Adrenal gland (tissue), 12 donors: ENCODE data around the gene GIMAP7. TPM values are rescaled to one million over a fixed set of nuclear protein-coding genes. Genes with fewer than 3 reads are reported as not detected.

Experiments used
- DNase-seq, 7 donors: peaks; one replicate each; pipeline ENCODE4 v3.0.0-alpha.2; 2019 to 2020
- H3K27ac ChIP-seq, 5 donors: fragments of 200-600 bp; sonication (generic) in 4 of 5; 1 replicate in 3 of 5; 2 replicates in 2 of 5; pipeline versions ENCODE4 v1.5.1 to v1.8.0; 2016 to 2020; ENCODE audit warnings: mild to moderate bottlenecking in 1 of 5
- H3K27me3 ChIP-seq: fragments of 200-600 bp; 2 replicates; pipeline ENCODE4 v1.8.0; 2021
- H3K36me3 ChIP-seq, 2 donors: fragments of 200-600 bp; replicated peaks in 1 of 2; 1 replicate in 1 of 2; 2 replicates in 1 of 2; pipeline versions ENCODE4 v1.5.1 to v1.8.0; 2018 to 2022
- H3K4me1 ChIP-seq, 2 donors: fragments of 200-600 bp; replicated peaks in 1 of 2; 1 replicate in 1 of 2; 2 replicates in 1 of 2; pipeline versions ENCODE4 v1.5.1 to v1.8.0; 2018 to 2021
- H3K4me3 ChIP-seq, 4 donors: fragments of 200-600 bp; sonication (generic) in 3 of 4; one replicate each; pipeline ENCODE4 v1.5.1; 2016 to 2018
- H3K9me3 ChIP-seq, 3 donors: fragments of 200-600 bp; sonication (generic) in 1 of 3; replicated peaks in 1 of 3; 1 replicate in 2 of 3; 2 replicates in 1 of 3; pipeline versions ENCODE4 v1.5.1 to v1.8.0; 2016 to 2021
- POLR2A ChIP-seq, 2 donors: fragments of 450-650 bp; IDR thresholded peaks; one replicate each; pipeline ENCODE4 v1.6.1; 2017; ENCODE audit warnings: antibody characterized with exemption in 2 of 2, mild to moderate bottlenecking in 2 of 2, moderate library complexity in 1 of 2
- WGBS, 4 donors: extraction: QIAGEN DNeasy Blood & Tissue Kit in 2 of 4; methylation state at CpG; one replicate each; pipeline versions ENCODE4 v1.1.5 to v1.1.7; 2013 to 2017; 5-methylcytosine and 5-hydroxymethylcytosine counted together
- intact Hi-C, 2 donors: fragments of 100-400 bp; cut with DNase I; formaldehyde crosslinking; loops; one replicate each; pipeline versions ENCODE4 v1.14.1 to v1.15.0; 2022 to 2023
- polyA plus RNA-seq, 3 donors: library from polyadenylated mRNA; stranded (reverse); fragments of 200-250 nt in 2 of 3; fragments of 350-450 nt in 1 of 3; fragmentation: Illumina TruSeq in 1 of 3; extraction: RNeasy Lipid Tissue Mini Kit (QIAGEN cat#74804) in 1 of 3; gene quantifications; one replicate each; pipeline ENCODE4 v1.2.3, GENCODE V29; 2013 to 2014
- total RNA-seq, 9 donors: library from RNA; depleted of rRNA in 4 of 9; stranded (reverse); fragments of >200 nt in 4 of 9; fragments of 120-200 nt in 1 of 9; fragmentation: NEBNext Ultra II Directional in 1 of 9; extraction: Animal tissue kit (Norgen Biotek cat#: 25700) in 1 of 9; gene quantifications; one replicate each; pipeline versions ENCODE4 v1.1.0 to v1.2.4, GENCODE V29; 2013 to 2023
- TF ChIP-seq, protein P1 (sequence below), 6 experiments: fragments of 450-650 bp in 4 of 6; fragments of 200-600 bp in 2 of 6; sonication (generic) in 1 of 6; IDR thresholded peaks; 1 replicate in 5 of 6; 2 replicates in 1 of 6; pipeline versions ENCODE4 v1.5.1 to v1.8.0; 2016 to 2021; ENCODE audit warnings: antibody characterized with exemption in 6 of 6, mild to moderate bottlenecking in 2 of 6, moderate library complexity in 1 of 6
- donor health status: healthy with polysubstance abuse.
- donor health status: Bipolar disorder and iron deficiency.
- donor health status: DM: yes; HTN: yes; CAD: no.
- donor health status: DM: no; HTN: no; CAD: no.
- donor health status: DM: no; HTN: no; CAD: no.
- donor health status: DM: yes; HTN: yes; CAD: no.

The GIMAP7 gene
- total and polyA plus RNA-seq, 12 donors = 4.2 to 39.3 (median 18.8) TPM

DNA sequence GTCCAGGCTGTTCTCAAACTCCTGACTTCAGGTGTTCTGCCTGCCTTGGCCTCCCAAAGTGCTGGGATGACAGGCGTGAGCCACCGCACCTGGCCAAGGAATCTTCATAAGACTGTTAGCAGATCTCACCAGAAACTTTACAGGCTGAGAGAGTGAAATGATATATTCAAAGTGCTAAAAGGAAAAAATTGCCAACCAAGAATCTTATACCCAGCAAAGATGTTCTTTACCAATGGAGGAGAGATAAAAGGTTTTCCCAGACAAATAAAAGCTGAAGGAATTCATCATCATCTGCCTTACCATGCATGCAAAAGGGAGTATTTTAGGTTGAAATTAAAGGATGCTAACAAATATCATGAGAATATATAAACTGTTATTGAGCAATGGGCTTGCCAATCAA, 23.6 kb downstream of the GIMAP7 start:
- no peak for TF ChIP-seq POLR2A (IDR thresholded peaks at IDR 0.05)
- TF ChIP-seq, protein P1, sequence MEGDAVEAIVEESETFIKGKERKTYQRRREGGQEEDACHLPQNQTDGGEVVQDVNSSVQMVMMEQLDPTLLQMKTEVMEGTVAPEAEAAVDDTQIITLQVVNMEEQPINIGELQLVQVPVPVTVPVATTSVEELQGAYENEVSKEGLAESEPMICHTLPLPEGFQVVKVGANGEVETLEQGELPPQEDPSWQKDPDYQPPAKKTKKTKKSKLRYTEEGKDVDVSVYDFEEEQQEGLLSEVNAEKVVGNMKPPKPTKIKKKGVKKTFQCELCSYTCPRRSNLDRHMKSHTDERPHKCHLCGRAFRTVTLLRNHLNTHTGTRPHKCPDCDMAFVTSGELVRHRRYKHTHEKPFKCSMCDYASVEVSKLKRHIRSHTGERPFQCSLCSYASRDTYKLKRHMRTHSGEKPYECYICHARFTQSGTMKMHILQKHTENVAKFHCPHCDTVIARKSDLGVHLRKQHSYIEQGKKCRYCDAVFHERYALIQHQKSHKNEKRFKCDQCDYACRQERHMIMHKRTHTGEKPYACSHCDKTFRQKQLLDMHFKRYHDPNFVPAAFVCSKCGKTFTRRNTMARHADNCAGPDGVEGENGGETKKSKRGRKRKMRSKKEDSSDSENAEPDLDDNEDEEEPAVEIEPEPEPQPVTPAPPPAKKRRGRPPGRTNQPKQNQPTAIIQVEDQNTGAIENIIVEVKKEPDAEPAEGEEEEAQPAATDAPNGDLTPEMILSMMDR (IDR thresholded peaks at IDR 0.05) = no peak
- H3K36me3 ChIP-seq = no peaks in the 10 kb centered on the region
- peaks cover 0 to 4% (median 0%) of the 10 kb centered on the region in 3 donors for H3K9me3 ChIP-seq
- H3K4me3 ChIP-seq = no peak overlapping the region
- no peak for DNase-seq
- WGBS, 4 donors = 83 to 93% (median 90%) methylated on average over 2 of the region's 2 CpGs
- no peaks in the 10 kb centered on the region for H3K27me3 ChIP-seq
- intact Hi-C loops = no loop called here
- H3K4me1 ChIP-seq = no peaks in the 10 kb centered on the region
- H3K27ac ChIP-seq = no peak overlapping the region

- no peaks in the 10 kb centered on the region for H3K4me1 ChIP-seq
- no peaks in the 10 kb centered on the region for H3K27me3 ChIP-seq
- no peak for DNase-seq
- no peaks in the 10 kb centered on the region for H3K36me3 ChIP-seq
- no peak overlapping the region for H3K27ac ChIP-seq
- no peak overlapping the region for H3K4me3 ChIP-seq
- intact Hi-C loops = no loop called here
- no peaks in the 10 kb centered on the region for H3K9me3 ChIP-seq
- no peak for TF ChIP-seq POLR2A (IDR thresholded peaks at IDR 0.05)
- TF ChIP-seq, protein P1 (IDR thresholded peaks at IDR 0.05) = no peak
Observed at GRCh38 chr7:150553163-150553562, 38.5 kb downstream of the GIMAP7 start.

DNA sequence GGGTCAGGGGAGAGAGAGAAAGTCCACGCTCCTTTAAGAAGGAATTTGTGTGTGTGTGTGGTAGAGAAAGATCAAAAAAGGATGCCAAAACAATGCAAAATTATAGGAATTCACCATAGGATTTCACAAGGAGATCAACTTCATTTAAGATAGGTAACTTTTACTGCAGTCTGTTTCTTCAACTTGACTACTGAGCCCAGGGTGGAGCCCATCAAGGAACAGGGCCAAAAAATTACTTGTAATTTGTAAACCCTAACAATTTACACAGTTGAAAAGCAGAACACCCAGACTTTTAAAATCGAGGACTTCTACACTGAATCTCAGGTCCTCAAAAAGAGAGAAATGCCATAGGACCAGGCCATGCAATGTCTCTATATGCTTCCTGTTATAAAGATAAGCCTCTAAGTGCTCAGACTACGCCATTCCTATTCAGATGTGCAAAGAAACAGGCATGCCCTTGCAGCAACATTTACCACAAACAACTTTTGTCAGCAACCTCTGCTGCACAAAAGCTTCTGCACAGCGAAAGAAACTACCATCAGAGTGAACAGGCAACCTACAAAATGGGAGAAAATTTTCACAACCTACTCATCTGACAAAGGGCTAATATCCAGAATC, 42.0 kb downstream of the GIMAP7 start:
- intact Hi-C loops = no loop called here
- TF ChIP-seq, protein P1 (IDR thresholded peaks at IDR 0.05) = no peak
- no peak for TF ChIP-seq POLR2A (IDR thresholded peaks at IDR 0.05)
- H3K36me3 ChIP-seq = no peaks in the 10 kb centered on the region
- H3K27me3 ChIP-seq = no peaks in the 10 kb centered on the region
- H3K4me3 ChIP-seq = no peak overlapping the region
- no peak for DNase-seq
- no peaks in the 10 kb centered on the region for H3K9me3 ChIP-seq
- no peaks in the 10 kb centered on the region for H3K4me1 ChIP-seq
- no peak overlapping the region for H3K27ac ChIP-seq
- WGBS, 4 donors = 24 to 53% (median 40%) methylated on average over 4 of the region's 4 CpGs

DNA sequence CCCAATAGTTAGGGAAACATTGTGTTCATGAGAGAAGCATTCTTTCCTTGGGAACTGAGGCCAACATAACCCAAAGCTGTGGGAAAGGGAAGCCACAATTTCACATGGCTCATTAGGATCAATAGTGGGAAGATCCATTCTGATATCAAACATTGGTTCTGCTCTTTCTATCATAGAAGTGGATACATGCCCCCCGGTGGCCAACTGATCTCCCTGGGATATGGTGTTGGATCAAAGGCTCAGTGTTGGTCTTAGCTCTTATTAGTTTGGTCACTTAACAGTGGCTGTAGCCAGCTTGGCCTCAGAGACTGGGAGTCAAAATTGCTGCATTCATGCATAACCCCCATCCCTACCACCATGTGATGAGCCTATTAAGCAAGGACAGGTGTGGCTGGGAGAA, 45.8 kb downstream of the GIMAP7 start:
- no peak overlapping the region for H3K27ac ChIP-seq
- WGBS, 4 donors = 0 to 67% (median 61%) methylated on average over 1 of the region's 1 CpG
- no peaks in the 10 kb centered on the region for H3K36me3 ChIP-seq
- no peaks in the 10 kb centered on the region for H3K27me3 ChIP-seq
- no peaks in the 10 kb centered on the region for H3K9me3 ChIP-seq
- DNase-seq = no peak
- no peak overlapping the region for H3K4me3 ChIP-seq
- intact Hi-C loops = no loop called here
- TF ChIP-seq, protein P1 (IDR thresholded peaks at IDR 0.05) = no peak
- TF ChIP-seq POLR2A (IDR thresholded peaks at IDR 0.05) = no peak
- H3K4me1 ChIP-seq = no peaks in the 10 kb centered on the region
